C4-2B (cell line): ENCODE data around the gene RAB15.

Source experiments
- H3K27ac ChIP-seq: fragments of 450-650 bp; 2 replicates; pipeline ENCODE4 v1.5.1; 2017
- CTCF ChIP-seq: fragments of 450-650 bp; conservative IDR thresholded peaks from 2 replicates; pipeline ENCODE4 v1.5.1; 2017; ENCODE audit warnings: mild to moderate bottlenecking
- ZFX ChIP-seq: fragments of 450-650 bp; IDR thresholded peaks from 2 replicates; pipeline ENCODE4 v1.6.1; 2017

RAB15 gene

GRCh38 chr14:64998455-64998931 is 26.4 kb upstream of the RAB15 start:
- TF ChIP-seq CTCF = no peak
- H3K27ac ChIP-seq = no peak overlapping the region

GRCh38 chr14:64997108-64997794 is 25.1 kb upstream of the RAB15 start:
- TF ChIP-seq ZFX (no peak), CTCF (no peak)
- no peak overlapping the region for H3K27ac ChIP-seq

- no peak overlapping the region for H3K27ac ChIP-seq
- TF ChIP-seq ZFX (no peak), CTCF (no peak)
These were observed 23.2 kb upstream of the RAB15 start for GRCh38 chr14:64995291-64995690.

- H3K27ac ChIP-seq = no peak overlapping the region
- TF ChIP-seq CTCF (no peak), ZFX (no peak)
These were observed 22.4 kb upstream of the RAB15 start for GRCh38 chr14:64994540-64994939.

- TF ChIP-seq CTCF (no peak), ZFX (no peak)
- no peak overlapping the region for H3K27ac ChIP-seq
These were observed 21.3 kb upstream of the RAB15 start for GRCh38 chr14:64993266-64993930.

GRCh38 chr14:64992328-64992885 is 20.3 kb upstream of the RAB15 start:
- no peak overlapping the region for H3K27ac ChIP-seq

More at GRCh38 chr14:64992328-64992885, 20.3 kb upstream of the RAB15 start:
- TF ChIP-seq ZFX (no peak), CTCF (no peak)
